Activated CD4-positive, alpha-beta T cell treated with anti-CD3 and anti-CD28 coated beads for 48 hours (primary cell): ENCODE measurements around the gene PRR14.
"Not testable (repeated sequence)": the region's sequence is repeated elsewhere in the genome, so short reads cannot be mapped to it uniquely, and the experiment has no call there.

ENCODE experiments used
- DNase-seq: peaks from one replicate; pipeline ENCODE4 v3.0.0-alpha.2; 2020

PRR14 gene

GRCh38 chr16:30633526-30633925 lies 17.2 kb upstream of the PRR14 start:
- no peak for DNase-seq

GRCh38 chr16:30636599-30636998 lies 14.2 kb upstream of the PRR14 start:
- DNase-seq, result no peak

DNA sequence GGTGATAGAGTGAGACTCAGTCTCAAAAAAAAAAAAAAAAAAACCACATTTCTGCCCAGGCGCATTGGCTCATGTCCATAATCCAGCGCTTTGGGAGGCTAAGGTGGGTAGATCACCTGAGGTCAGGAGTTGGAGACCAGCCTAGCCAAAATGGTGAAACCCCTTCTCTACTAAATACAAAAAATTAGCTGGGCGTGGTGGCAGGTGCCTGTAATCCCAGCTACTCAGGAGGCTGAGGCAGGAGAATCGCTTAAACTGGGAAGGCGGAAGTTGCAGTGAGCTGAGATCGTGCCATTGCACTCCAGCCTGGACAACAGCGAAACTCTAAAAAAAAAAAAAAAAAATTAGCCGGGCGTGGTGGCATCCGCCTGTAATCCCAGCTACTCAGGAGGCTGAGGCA lies 13.6 kb upstream of the PRR14 start:
- not testable (repeated sequence) for DNase-seq

GRCh38 chr16:30637944-30638343 lies 12.8 kb upstream of the PRR14 start:
- no peak for DNase-seq

- no peak for DNase-seq
Observed at GRCh38 chr16:30641378-30641982, 9.3 kb upstream of the PRR14 start.

DNA sequence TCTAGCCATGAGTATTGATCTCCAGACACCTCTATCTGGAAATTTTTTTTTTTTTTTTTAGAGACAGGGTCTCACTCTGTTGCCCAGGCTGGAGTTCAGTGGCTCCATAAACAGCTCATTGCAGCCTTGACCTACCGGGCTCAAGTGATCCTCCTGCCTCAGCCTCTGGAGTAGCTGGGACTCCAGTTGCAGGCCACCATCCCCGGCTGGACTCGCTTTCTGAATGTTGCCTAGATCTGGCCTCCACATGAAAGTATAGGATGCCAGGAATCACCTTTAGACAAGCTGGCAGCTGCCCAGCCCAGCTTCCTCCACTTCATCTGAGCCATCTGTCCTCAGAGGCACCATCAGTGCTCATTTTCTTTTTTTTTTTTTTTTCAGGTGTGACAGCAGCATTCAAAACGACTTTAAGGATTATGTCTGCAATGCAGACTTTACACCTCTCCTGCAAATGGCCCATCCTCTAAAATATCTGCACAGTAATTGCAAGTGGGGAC lies 6.4 kb upstream of the PRR14 start:
- DNase-seq, result no peak

- no peak for DNase-seq
Observed at GRCh38 chr16:30645727-30646126, 5.0 kb upstream of the PRR14 start.

GRCh38 chr16:30647274-30647571 lies 3.5 kb upstream of the PRR14 start:
- no peak for DNase-seq

- DNase-seq, result no peak
Observed at GRCh38 chr16:30649725-30650368, 913 bp upstream of the PRR14 start.

DNA sequence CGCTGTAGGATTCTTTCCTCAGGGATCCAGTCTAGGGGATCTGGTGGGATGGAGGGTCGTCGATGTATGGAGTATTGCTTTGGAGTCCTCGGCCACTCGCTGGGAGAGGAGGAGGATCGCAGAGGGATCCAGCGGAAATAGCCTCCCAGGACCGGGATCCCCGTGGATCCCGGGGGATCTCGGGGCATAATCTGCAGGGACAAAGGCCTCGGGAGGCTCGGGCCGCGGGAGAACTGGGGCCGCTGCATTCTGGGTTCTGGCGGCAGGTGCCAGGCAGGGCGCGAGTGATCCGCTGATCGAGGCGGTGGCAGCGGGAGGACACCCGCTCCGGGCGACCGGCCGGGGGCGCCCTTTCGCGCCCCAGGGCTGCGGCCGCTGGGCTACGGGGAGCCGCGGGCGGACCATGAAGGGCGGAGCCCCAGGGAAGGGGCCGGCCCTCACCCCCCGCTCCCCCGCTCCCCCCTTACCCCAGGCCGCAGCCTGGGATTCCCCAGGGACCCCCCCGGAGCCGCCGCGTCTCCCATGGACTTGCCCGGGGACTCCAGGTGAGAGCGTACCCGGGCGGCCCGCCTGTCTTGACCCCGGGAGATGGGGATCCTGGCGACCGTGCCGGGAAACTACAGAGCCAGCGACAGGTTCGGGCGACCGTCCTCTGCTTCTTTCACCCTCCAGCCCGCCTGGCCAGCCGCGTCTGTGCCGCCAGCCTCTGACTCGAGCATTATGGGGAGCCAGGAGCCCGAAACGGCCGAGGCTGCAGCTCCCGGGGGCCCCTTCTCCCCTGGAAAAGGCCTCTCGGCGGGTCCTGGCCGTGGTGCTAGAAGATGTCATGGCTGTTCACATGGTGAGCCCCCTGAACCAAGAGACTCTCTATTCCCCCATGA lies 604 bp downstream of the PRR14 start:
- DNase-seq, result peak; percentile 86

GRCh38 chr16:30652005-30652296 lies 1.2 kb downstream of the PRR14 start:
- no peak for DNase-seq

GRCh38 chr16:30652718-30653117 lies 2.0 kb downstream of the PRR14 start:
- no peak for DNase-seq

DNA sequence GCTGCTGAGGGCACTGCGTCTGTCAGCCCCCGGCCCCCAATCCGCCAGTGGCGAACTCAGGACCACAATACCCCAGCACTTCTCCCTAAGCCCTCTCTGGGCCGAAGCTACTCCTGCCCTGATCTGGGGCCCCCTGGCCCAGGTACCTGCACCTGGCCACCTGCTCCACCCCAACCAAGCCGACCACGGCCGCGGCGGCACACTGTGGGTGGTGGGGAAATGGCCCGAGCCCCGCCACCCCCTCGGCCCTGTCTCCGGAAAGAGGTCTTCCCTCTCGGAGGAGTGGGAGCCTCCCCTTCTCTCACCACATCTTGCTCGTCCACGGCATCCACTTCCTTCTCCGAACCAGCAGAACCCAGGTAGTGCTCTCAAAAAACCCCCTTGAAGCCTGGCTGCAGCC lies 4.1 kb downstream of the PRR14 start:
- no peak for DNase-seq

DNA sequence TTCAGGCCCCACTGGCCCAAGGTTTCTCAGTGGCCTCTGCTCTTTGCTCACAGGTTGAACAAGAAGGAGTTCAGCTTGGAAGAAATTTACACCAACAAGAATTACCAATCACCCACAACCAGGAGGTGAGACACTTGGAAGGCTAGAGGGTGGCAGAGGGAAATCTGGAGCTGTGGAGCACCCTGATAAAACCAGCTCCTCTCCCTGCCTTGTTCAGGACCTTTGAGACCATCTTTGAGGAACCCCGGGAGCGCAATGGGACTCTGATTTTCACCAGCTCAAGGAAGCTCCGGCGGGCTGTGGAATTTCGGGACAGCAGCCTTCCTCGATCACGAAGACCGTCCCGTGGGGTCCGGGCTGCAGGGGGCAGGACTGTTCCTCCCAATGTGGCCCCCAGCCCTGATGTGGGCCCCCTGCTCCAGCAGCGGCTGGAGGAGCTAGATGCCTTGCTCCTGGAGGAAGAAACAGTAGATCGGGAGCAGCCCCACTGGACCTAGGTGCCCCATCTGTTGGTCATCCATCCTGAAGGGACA lies 5.1 kb downstream of the PRR14 start:
- no peak for DNase-seq

DNA sequence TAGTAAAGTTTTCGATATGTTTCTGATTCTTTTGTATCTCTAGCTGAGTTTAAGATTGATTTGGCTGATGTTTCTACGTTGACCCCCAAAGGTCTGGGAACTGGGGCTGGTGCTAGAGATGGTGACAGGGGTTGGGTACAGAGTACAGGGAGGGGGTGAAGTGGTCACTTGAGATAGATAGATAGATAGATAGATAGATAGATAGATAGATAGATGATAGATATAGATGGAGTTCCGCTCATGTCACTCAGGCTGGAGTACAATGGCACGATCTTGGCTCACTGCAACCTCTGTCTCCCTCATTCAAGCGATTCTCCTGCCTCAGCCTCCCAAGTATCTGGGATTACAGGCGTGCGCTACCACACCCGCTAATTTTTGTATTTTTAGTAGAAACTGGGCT lies 5.6 kb downstream of the PRR14 start:
- DNase-seq, result no peak

DNA sequence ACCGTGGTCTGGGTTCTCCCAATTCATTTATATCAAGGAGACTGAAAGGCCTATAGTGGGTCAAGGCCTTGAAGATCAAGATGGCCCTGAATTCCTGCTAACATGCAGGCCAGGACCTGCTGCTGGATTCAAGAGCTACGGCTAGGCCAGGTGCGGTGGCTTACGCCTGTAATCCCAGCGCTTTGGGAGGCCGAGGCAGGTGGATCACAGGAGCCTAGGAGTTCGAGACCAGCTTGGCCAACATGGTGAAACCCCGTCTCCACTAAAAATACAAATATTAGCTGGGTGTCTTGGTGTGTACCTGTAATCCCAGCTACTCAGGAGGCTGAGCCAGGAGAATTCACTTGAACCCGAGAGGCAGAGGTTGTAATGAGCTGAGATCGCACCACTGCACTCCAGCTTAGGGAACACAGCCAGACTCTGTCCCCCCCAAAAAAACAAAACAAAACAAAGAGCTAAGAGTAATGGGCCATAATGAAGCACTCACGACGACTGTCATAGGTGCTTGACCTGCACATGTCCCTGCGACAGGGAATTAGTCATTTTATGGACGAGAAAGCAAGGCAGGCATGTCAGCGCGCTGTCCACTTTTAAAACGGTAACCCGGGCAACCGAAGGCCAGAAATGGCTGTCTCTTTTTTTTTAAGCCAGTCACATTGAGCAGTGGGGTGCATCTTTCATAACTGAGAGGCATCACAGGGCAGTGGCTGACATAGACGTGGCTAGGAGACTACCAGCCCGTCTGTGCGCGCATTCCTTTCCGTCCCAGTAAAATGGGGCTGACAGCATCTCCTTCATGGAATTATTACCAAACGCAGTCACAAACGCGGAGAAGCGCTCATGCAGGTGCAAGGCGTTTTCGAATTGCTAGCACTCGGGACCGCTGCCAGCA lies 6.5 kb downstream of the PRR14 start:
- DNase-seq, result no peak

- peak; percentile 100 for DNase-seq
Observed at GRCh38 chr16:30657866-30658730, 7.3 kb downstream of the PRR14 start, which contains the start of gene FBRS. Gene FBRS (plus strand): TSS chr16:30658431. CDS start chr16:30659519, 1,088 bp downstream.

DNA sequence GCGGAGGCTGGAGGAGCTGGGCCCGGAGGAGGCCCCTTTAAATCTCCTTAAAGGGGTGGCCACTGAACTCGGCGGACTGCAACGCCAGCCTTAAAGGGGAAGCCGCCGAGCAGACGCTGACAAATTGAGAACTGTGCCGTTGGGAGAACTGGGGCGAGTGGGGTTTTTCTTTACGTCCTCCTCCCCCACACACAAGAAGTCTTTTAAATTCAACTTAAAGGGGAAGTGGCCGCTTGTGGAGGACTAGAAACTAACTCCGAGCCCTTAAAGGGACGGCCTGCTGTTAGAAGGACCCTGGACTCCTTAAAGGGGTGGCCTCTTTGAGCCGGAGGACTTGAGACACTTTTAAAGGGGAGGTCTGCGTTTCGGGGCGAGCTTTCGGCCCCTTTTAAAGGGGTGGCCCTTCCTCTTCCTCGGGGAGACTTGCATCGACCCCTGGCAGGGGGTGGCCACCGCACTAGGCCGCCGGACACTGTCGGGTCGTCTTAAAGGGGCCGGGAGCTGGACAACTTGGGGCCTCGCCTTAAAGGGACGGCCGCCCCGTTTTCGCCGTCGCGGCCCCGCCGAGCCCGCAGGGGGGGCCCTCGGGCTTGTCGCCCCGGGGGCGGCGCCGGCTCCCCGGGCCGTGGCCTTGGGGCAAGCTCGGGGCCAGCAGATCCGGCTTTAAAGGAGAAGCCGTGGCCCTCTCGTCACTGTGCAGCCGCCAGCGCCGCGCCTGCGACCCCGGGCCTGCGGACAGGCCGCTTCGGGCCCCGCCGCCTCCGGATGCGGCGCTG lies 8.2 kb downstream of the PRR14 start:
- DNase-seq, result no peak

DNA sequence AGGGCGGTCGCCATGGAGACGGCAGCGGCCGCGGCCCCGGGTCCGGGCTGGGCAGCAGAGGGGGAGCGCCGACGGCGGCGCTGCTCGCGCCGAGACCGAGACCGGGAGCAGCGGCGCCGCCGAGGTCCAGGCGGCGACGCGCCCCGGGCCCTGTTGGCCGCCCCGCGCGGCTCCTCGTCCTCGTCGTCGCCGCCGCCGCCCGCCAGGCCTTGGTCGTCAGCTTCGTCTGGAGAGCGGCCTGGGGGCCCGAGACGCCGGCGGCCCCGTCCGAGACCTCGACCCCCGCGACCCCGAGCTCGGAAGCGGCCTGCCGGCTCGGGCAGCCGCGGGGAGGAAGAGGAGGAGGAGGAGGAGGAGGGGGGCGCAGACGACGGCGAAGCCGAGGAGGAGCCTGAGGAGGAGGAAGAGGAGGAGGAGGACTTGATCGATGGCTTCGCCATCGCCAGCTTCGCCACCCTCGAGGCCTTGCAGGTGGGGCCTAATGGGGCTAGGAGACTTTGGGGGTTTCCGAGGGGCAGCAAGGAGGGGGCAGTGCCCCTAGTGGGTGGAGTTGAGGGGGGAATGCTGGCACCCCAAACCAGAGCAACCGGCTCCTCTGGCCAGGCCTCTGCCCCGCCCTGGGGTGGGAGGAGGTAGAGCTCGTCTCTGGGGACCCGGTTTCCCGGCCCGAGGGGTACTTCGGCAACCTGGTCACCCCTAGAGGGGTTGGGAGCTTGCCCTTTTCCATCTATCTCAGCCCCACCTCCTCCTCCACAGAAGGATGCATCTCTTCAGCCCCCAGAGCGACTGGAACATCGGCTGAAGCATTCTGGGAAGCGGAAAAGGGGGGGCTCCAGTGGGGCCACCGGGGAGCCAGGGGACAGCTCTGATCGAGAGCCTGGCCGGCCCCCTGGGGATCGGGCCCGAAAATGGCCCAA lies 9.0 kb downstream of the PRR14 start:
- DNase-seq, result peak; percentile 56
